Prostate gland (tissue), 2 donors: ENCODE results near the gene MEIOSIN. TPM values are rescaled to one million over a fixed set of nuclear protein-coding genes. Genes with fewer than 3 reads are reported as not detected.
"Not testable (repeated sequence)": the region's sequence is repeated elsewhere in the genome, so short reads cannot be mapped to it uniquely, and the experiment has no call there.

ENCODE experiments used
- DNase-seq: peaks from one replicate; pipeline ENCODE4 v3.0.0-alpha.2; 2019; ENCODE audit warnings: low spot score
- H3K27ac ChIP-seq, 2 donors: fragments of 200-600 bp; sonication (generic); 2 replicates each; pipeline ENCODE4 v1.5.1; 2017 to 2019
- H3K27me3 ChIP-seq: fragments of 200-600 bp; sonication (generic); replicated peaks from 2 replicates; pipeline ENCODE4 v1.5.1; 2019; ENCODE audit not compliant: insufficient read depth
- H3K36me3 ChIP-seq, 2 donors: fragments of 200-600 bp; sonication (generic); 1 replicate in 1 of 2; 2 replicates in 1 of 2; pipeline versions ENCODE4 v1.5.1 to v1.8.1; 2017 to 2019
- H3K4me1 ChIP-seq: fragments of 200-600 bp; sonication (generic); replicated peaks from 2 replicates; pipeline ENCODE4 v1.5.1; 2019
- H3K4me3 ChIP-seq, 2 donors: fragments of 200-600 bp; sonication (generic); 2 replicates each; pipeline ENCODE4 v1.5.1; 2017 to 2019
- H3K9me3 ChIP-seq: fragments of 200-600 bp; sonication (generic); 2 replicates; pipeline ENCODE4 v1.5.1; 2017
- POLR2A ChIP-seq: fragments of 450-650 bp; IDR thresholded peaks from one replicate; pipeline ENCODE4 v1.6.1; 2016; ENCODE audit warnings: antibody characterized with exemption, mild to moderate bottlenecking
- POLR2AphosphoS5 ChIP-seq: sonication (generic); formaldehyde crosslinking; IDR thresholded peaks from one replicate; pipeline ENCODE4 v1.6.1; 2017; ENCODE audit warnings: antibody characterized with exemption
- WGBS: methylation state at CpG from one replicate; pipeline ENCODE4 v1.1.5; 2018; 5-methylcytosine and 5-hydroxymethylcytosine counted together
- intact Hi-C: fragments of 100-400 bp; cut with DNase I; formaldehyde crosslinking; loops from one replicate; pipeline ENCODE4 v1.14.2; 2022
- total RNA-seq, 2 donors: library from RNA; depleted of rRNA; stranded (reverse); fragments of >200 nt; gene quantifications; one replicate each; pipeline ENCODE4 v1.1.0, GENCODE V29; 2016
- TF ChIP-seq, protein P1 (sequence below), 4 experiments: fragments of 200-600 bp in 2 of 4; fragments of 450-650 bp in 2 of 4; sonication (generic) in 2 of 4; IDR thresholded peaks; 1 replicate in 3 of 4; 2 replicates in 1 of 4; pipeline ENCODE4 v1.5.1; 2016 to 2019; ENCODE audit warnings: antibody characterized with exemption in 4 of 4, mild to moderate bottlenecking in 2 of 4, moderate library complexity in 2 of 4

MEIOSIN gene
- total RNA-seq, 2 donors from 2014 or later = 1.8 TPM; not detected in 1

DNA sequence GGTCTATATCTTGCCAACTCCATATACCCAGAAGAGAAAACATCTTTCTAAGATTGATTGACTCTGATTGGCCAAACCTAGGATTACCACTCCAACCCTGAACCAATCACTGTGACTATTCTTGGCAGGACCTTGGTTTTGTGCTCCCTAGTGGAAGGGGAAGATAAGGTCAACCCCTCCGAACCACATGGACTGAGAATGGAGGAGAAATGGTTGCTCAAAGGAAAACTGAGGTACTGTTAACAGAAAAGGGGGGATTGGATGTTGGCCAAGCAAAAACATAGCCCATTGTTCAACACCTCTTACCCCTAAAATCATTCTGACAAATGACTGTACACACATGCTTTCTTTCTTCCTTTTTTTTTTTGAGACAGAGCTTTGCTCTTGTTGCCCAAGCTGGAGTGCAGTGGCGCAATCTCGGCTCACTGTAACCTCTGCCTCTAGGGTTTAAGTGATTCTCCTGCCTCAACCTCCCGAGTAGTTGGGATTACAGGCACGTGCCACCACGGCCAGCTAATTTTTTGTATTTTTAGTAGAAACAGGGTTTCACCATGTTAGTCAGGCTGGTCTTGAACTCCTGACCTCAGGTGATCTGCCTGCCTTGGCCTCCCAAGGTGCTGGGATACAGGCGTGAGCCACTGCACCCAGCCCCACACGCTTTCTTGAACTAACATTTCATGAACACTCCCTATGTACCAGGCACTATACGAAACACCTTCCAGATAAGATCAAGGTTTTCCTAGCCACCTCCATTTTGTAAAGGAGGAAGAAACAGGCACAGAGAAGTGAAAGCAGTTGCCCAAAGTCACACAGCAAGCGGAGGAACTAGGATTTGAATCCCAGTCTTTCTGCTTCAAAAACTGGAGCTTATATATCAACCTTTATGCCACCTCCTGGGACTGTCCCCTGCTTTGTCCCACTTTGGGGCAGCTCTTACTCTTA lies 6.5 kb downstream of the MEIOSIN start:
- WGBS = 88% methylated on average over 10 of the region's 10 CpGs
- TF ChIP-seq POLR2A = no peak
- no peak for TF ChIP-seq POLR2AphosphoS5
- TF ChIP-seq, protein P1, sequence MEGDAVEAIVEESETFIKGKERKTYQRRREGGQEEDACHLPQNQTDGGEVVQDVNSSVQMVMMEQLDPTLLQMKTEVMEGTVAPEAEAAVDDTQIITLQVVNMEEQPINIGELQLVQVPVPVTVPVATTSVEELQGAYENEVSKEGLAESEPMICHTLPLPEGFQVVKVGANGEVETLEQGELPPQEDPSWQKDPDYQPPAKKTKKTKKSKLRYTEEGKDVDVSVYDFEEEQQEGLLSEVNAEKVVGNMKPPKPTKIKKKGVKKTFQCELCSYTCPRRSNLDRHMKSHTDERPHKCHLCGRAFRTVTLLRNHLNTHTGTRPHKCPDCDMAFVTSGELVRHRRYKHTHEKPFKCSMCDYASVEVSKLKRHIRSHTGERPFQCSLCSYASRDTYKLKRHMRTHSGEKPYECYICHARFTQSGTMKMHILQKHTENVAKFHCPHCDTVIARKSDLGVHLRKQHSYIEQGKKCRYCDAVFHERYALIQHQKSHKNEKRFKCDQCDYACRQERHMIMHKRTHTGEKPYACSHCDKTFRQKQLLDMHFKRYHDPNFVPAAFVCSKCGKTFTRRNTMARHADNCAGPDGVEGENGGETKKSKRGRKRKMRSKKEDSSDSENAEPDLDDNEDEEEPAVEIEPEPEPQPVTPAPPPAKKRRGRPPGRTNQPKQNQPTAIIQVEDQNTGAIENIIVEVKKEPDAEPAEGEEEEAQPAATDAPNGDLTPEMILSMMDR (IDR thresholded peaks at IDR 0.05) = no peak
- no peak for DNase-seq
- H3K9me3 ChIP-seq = no peaks in the 10 kb centered on the region
- H3K36me3 ChIP-seq = no peaks in the 10 kb centered on the region
- no peaks in the 10 kb centered on the region for H3K4me1 ChIP-seq
- H3K27ac ChIP-seq = no peak overlapping the region
- intact Hi-C loops = no loop called here
- no peaks in the 10 kb centered on the region for H3K27me3 ChIP-seq
- no peak overlapping the region for H3K4me3 ChIP-seq

DNA sequence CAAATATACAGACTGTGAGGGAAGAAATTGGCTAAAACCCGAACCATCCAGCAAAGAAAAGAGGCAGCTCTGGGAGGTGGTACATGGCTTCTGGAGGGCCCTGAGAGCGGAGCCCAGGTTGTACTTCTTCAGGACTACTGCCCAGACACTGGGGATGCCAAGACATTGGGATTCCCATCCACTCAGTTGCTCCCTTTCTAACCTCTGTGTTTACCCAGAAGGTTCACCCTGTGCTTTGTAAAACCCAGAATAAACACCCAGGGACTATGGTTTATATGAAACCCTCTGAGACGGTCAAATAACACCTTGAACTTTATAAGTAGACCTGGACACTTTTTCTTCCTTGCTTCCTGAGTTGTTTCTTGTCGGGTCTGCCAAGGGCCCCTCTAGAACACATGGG lies 9.7 kb downstream of the MEIOSIN start:
- H3K27ac ChIP-seq = peak overlapping the region; percentile 35 to 73

DNA sequence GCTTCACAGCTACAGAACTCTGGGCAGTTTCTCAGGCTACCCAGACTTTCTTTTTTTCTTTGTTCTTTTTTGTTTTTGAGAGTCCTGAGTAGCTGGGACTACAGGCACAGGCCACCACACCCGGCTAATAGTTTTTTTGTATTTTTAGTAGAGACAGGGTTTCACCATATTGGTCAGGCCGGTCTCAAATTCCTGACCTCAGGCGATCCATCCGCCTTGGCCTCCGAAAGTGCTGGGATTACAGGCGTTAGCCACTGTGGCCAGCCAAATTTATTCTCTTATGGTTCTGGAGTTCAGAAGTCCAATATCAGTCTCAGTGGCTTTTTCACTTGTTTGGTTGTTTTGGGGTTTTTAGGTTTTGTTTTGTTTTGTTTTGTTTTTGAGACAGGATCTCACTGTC lies 12.4 kb downstream of the MEIOSIN start:
- Histone ChIP-seq H3K4me3 (no peak overlapping the region), H3K9me3 (no peaks in the 10 kb centered on the region), H3K27ac (no peak overlapping the region), H3K4me1 (no peaks in the 10 kb centered on the region), H3K27me3 (no peaks in the 10 kb centered on the region), H3K36me3 (no peaks in the 10 kb centered on the region)
- intact Hi-C loops = no loop called here
- DNase-seq = no peak
- TF ChIP-seq POLR2A = no peak
- TF ChIP-seq, protein P1 (IDR thresholded peaks at IDR 0.05) = no peak
- TF ChIP-seq POLR2AphosphoS5 = no peak
- 92% methylated on average over 6 of the region's 6 CpGs for WGBS

More for the DNA sequence above, 9.7 kb downstream of the MEIOSIN start:
- DNase-seq = peak; percentile 87
- Histone ChIP-seq H3K9me3 (no peaks in the 10 kb centered on the region), H3K4me3 (no peak overlapping the region), H3K27me3 (no peaks in the 10 kb centered on the region), H3K4me1 (no peaks in the 10 kb centered on the region), H3K36me3 (no peaks in the 10 kb centered on the region)
- peak; percentile 97 for TF ChIP-seq POLR2AphosphoS5
- TF ChIP-seq, protein P1 (IDR thresholded peaks at IDR 0.05) = no peak
- WGBS = 22% methylated on average over 4 of the region's 4 CpGs
- intact Hi-C loops = no loop called here

DNA sequence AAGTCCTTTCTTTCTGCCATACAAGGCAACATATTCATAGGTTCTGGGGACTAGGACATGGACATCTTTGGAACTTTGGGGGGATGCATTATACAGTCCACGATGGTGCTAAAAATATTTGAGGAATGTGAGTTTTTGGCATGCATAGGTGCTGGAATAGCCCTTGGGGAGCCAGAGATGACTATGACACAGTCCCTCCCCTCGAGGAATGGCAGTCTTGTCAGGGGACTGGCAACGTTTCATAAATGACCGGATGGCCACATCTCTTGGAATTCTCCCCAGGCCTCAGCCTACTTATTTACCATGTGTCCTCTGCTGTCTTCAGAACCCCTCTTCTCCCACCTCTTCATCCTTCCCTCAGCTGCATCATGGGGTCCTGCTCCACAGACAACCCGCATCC lies 13.6 kb downstream of the MEIOSIN start:
- H3K4me3 ChIP-seq = no peak overlapping the region
- no peak for DNase-seq
- H3K36me3 ChIP-seq = no peaks in the 10 kb centered on the region
- WGBS = 75% methylated on average over 5 of the region's 5 CpGs
- intact Hi-C loops = no loop called here
- TF ChIP-seq POLR2A = no peak
- no peak for TF ChIP-seq POLR2AphosphoS5
- TF ChIP-seq, protein P1 (IDR thresholded peaks at IDR 0.05) = no peak
- H3K4me1 ChIP-seq = no peaks in the 10 kb centered on the region
- no peaks in the 10 kb centered on the region for H3K27me3 ChIP-seq
- H3K9me3 ChIP-seq = no peaks in the 10 kb centered on the region
- no peak overlapping the region for H3K27ac ChIP-seq

DNA sequence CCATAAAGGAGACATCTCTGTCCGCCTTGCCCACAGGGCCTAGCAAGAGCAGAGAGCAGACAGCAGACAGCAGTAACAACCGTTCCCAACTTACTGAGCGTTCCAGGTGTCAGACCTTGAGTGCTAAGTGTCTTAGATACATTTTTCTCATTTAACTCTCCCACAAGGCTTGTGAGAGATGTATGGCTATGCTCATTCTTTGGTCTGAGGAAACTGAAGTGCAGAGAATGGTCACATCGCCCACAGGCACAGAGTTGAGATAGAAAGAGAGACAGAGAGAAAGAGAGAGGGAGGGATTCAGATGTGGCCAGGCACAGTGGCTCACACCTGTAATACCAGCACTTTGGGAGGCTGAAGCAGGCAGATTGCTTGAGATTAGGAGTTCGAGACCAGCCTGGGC lies 14.3 kb downstream of the MEIOSIN start:
- no peaks in the 10 kb centered on the region for H3K36me3 ChIP-seq
- TF ChIP-seq, protein P1 (IDR thresholded peaks at IDR 0.05) = no peak
- no peak for TF ChIP-seq POLR2AphosphoS5
- TF ChIP-seq POLR2A = no peak
- H3K4me3 ChIP-seq = no peak overlapping the region
- no peaks in the 10 kb centered on the region for H3K27me3 ChIP-seq
- no peak overlapping the region for H3K27ac ChIP-seq
- no peaks in the 10 kb centered on the region for H3K9me3 ChIP-seq
- intact Hi-C loops = no loop called here
- H3K4me1 ChIP-seq = no peaks in the 10 kb centered on the region
- no peak for DNase-seq
- WGBS = 68% methylated on average over 5 of the region's 5 CpGs

DNA sequence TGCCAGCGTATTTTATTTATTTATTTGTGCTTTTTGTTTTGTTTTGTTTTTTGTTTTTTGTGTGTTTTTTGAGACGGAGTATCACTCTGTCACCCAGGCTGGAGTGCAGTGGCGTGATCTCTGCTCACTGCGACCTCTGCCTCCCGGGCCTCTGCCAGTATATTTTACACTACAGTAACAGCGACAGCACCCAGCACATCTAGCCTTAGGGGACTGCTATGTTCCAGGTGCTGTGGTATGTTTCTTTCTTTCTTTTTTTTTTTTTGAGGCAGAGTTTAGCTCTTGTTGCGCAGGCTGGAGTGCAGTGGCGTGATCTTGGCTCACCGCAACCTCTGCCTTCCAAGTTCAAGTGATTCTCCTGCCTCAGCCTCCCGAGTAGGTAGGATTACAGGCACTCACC lies 18.2 kb downstream of the MEIOSIN start:
- H3K9me3 ChIP-seq, intact Hi-C loops, H3K27me3 ChIP-seq, H3K4me1 ChIP-seq, H3K27ac ChIP-seq, H3K36me3 ChIP-seq, H3K4me3 ChIP-seq, DNase-seq: not testable (repeated sequence)
- WGBS = 87% methylated on average over 10 of the region's 10 CpGs
